PC-9 (cell line): Measurements from ENCODE around the gene WDR5B. TPM values are rescaled to one million over a fixed set of nuclear protein-coding genes. Genes with fewer than 3 reads are reported as not detected.

Experiments used
- BruUV-seq: library from RNA; stranded (reverse); fragments of 400-500 nt; replicated peaks from 2 replicates; lab custom pipeline; 2021; lab: Mats Ljungman, UMichigan
- CTCF ChIA-PET: fragments of 300-600 bp; sonication (Branson Sonifier 250); formaldehyde crosslinking; loops from one replicate; lab custom pipeline; 2022; ENCODE audit warnings: antibody characterized with exemption; lab: Charles Lee
- POLR2A ChIA-PET: fragments of 300-600 bp; sonication (Branson Sonifier 250); formaldehyde crosslinking; loops from one replicate; lab custom pipeline; 2022; ENCODE audit warnings: antibody characterized with exemption; ENCODE audit not compliant: unreplicated experiment; lab: Charles Lee
- DNase-seq, 2 experiments: peaks; one replicate each; pipeline versions ENCODE4 v3.0.0 to v3.0.0-alpha.2; 2015 to 2022; ENCODE audit warnings: mixed read lengths in 1 of 2
- H2AFZ ChIP-seq: fragments of 200-600 bp; sonication (generic); 2 replicates; pipeline ENCODE4 v1.8.1; 2017; ENCODE audit warnings: antibody characterized with exemption
- H3F3A ChIP-seq: fragments of 200-600 bp; sonication (generic); 2 replicates; pipeline ENCODE4 v1.8.1; 2017; ENCODE audit warnings: antibody characterized with exemption, mild to moderate bottlenecking, low read depth; ENCODE audit not compliant: insufficient read depth
- H3K27ac ChIP-seq: fragments of 200-600 bp; sonication (generic); 2 replicates; pipeline ENCODE4 v1.6.1; 2016; ENCODE audit warnings: mixed run types
- H3K27me3 ChIP-seq: fragments of 200-600 bp; sonication (generic); 2 replicates; pipeline ENCODE4 v1.6.1; 2016; ENCODE audit warnings: low read depth, mixed run types; ENCODE audit not compliant: insufficient read depth
- H3K36me3 ChIP-seq: fragments of 200-600 bp; sonication (generic); 2 replicates; pipeline ENCODE4 v1.6.1; 2016; ENCODE audit warnings: low read depth, mixed run types
- H3K4me1 ChIP-seq: fragments of 200-600 bp; sonication (generic); replicated peaks from 2 replicates; pipeline ENCODE4 v1.6.1; 2016; ENCODE audit warnings: mixed run types; ENCODE audit not compliant: insufficient read depth
- H3K4me2 ChIP-seq: fragments of 200-600 bp; sonication (generic); 2 replicates; pipeline ENCODE4 v1.6.1; 2017; ENCODE audit warnings: mixed run types
- H3K4me3 ChIP-seq: fragments of 200-600 bp; sonication (generic); 2 replicates; pipeline ENCODE4 v1.6.1; 2016; ENCODE audit warnings: mixed run types
- H3K79me2 ChIP-seq: fragments of 200-600 bp; sonication (generic); 2 replicates; pipeline ENCODE4 v1.6.1; 2017; ENCODE audit warnings: low read depth, mixed run types
- H3K9me2 ChIP-seq: fragments of 200-600 bp; sonication (generic); 2 replicates; pipeline ENCODE4 v1.8.1; 2017; ENCODE audit warnings: mild to moderate bottlenecking; ENCODE audit not compliant: insufficient read depth
- H3K9me3 ChIP-seq: fragments of 200-600 bp; sonication (generic); 2 replicates; pipeline ENCODE4 v1.8.1; 2016; ENCODE audit warnings: low read depth; ENCODE audit not compliant: insufficient read depth
- H4K20me1 ChIP-seq: fragments of 200-600 bp; sonication (generic); 2 replicates; pipeline ENCODE4 v1.8.1; 2017; ENCODE audit not compliant: insufficient read depth
- CTCF ChIP-seq: fragments of 200-600 bp; sonication (generic); conservative IDR thresholded peaks from 2 replicates; pipeline ENCODE4 v1.6.1; 2017; ENCODE audit warnings: mixed run types, antibody characterized with exemption, mild to moderate bottlenecking, moderate library complexity
- EZH2 ChIP-seq: fragments of 200-600 bp; sonication (generic); IDR thresholded peaks from 2 replicates; pipeline ENCODE4 v1.8.0; 2017; ENCODE audit warnings: antibody characterized with exemption, low read depth
- intact Hi-C: fragments of 100-400 bp; cut with micrococcal nuclease; formaldehyde crosslinking; loops from one replicate; pipeline ENCODE4 v1.10.0; 2022; ENCODE audit not compliant: unreplicated experiment
- total RNA-seq: library from RNA; stranded (reverse); gene quantifications from 2 replicates; pipeline ENCODE4 v1.2.3, GENCODE V29; 2021

The WDR5B gene
- total RNA-seq, 1 experiment from 2014 or later: 5.8 TPM

- intact Hi-C loops: loop anchor here (10.0 kb wide), 1 partner anchor 530 kb away; the partner anchor contains the start of genes EAF2 and IQCB1
- H2AFZ ChIP-seq: no peak overlapping the region
- H3F3A ChIP-seq: peaks cover 46% of the 10 kb centered on the region
- 0 out of 2 replicates have a peak overlapping the region, but pooled peaks have one; percentile 67 for H3K4me2 ChIP-seq
- H3K4me3 ChIP-seq: no peak overlapping the region
- ChIA-PET CTCF (interaction anchor here (0.6 kb wide), 1 partner anchor 14 kb away, joined by 4 read pairs; no protein-coding TSS in a partner anchor), POLR2A (no interaction called here)
- no peak for TF ChIP-seq EZH2
- no peak for TF ChIP-seq CTCF
- no TSS peak for BruUV-seq
- peak overlapping the region; percentile 96; the same call in 1 of the 2 replicates for H3K27ac ChIP-seq
- H3K36me3 ChIP-seq: peaks cover 40% of the 10 kb centered on the region
- no peaks in the 10 kb centered on the region for H4K20me1 ChIP-seq
- H3K4me1 ChIP-seq: peaks cover 31% of the 10 kb centered on the region
- DNase-seq: no peak
- no peaks in the 10 kb centered on the region for H3K27me3 ChIP-seq
- H3K9me3 ChIP-seq: no peaks in the 10 kb centered on the region
- no peaks in the 10 kb centered on the region for H3K9me2 ChIP-seq
- H3K79me2 ChIP-seq: 0 out of 2 replicates have a peak, but pooled peaks cover 3% of the 10 kb centered on the region
These were observed 51.4 kb downstream of the WDR5B start for GRCh38 chr3:122364490-122364889.

Other genes starting within 250 kb of the WDR5B start
- gene CASR, start 232.4 kb downstream of the WDR5B start, total RNA-seq: not detected in 2 replicates
- gene CSTA, start 90.8 kb downstream of the WDR5B start, total RNA-seq: 16.8 and 18.0 TPM in 2 replicates
- gene MIX23, start 32.8 kb downstream of the WDR5B start, total RNA-seq: 44.8 and 63.6 TPM in 2 replicates
- gene FAM162A, start 31.9 kb downstream of the WDR5B start, total RNA-seq: 36.8 and 41.0 TPM in 2 replicates
- gene KPNA1, start 98.9 kb upstream of the WDR5B start, total RNA-seq: 78.2 and 89.2 TPM in 2 replicates
- 15.0 and 21.1 TPM in 2 replicates for gene PARP9, start 148.2 kb upstream of the WDR5B start, total RNA-seq
- gene DTX3L, start 148.3 kb upstream of the WDR5B start, total RNA-seq: 30.0 and 41.7 TPM in 2 replicates
- gene PARP15, start 161.6 kb upstream of the WDR5B start, total RNA-seq: 0.07 and 0.13 TPM in 2 replicates